Subcutaneous abdominal adipose tissue (tissue), 5 donors: ENCODE results near the gene CTNNA3.
"Not testable (repeated sequence)": the region's sequence is repeated elsewhere in the genome, so short reads cannot be mapped to it uniquely, and the experiment has no call there.

Experiments used
- H3K27ac ChIP-seq: one replicate; pipeline ENCODE4 v1.7.0; 2013; ENCODE audit warnings: low read depth, mild to moderate bottlenecking, inconsistent platforms, low read length, moderate library complexity
- H3K27me3 ChIP-seq, 5 donors: one replicate each; pipeline ENCODE4 v1.7.0; 2013; ENCODE audit warnings: low read length in 5 of 5, inconsistent platforms in 1 of 5; ENCODE audit not compliant: control insufficient read depth in 5 of 5, insufficient read depth in 4 of 5
- H3K36me3 ChIP-seq, 5 donors: one replicate each; pipeline ENCODE4 v1.7.0; 2013; ENCODE audit warnings: low read length in 5 of 5; ENCODE audit not compliant: control insufficient read depth in 5 of 5, insufficient read depth in 5 of 5
- H3K4me1 ChIP-seq, 5 donors: one replicate each; pipeline ENCODE4 v1.7.0; 2013; ENCODE audit warnings: low read length in 5 of 5, mild to moderate bottlenecking in 3 of 5, moderate library complexity in 1 of 5; ENCODE audit not compliant: control insufficient read depth in 5 of 5, insufficient read depth in 5 of 5
- H3K4me3 ChIP-seq, 5 donors: one replicate each; pipeline ENCODE4 v1.7.0; 2013; ENCODE audit warnings: low read length in 5 of 5, low read depth in 1 of 5
- H3K9ac ChIP-seq, 5 donors: one replicate each; pipeline ENCODE4 v1.7.0; 2013; ENCODE audit warnings: low read length in 5 of 5, mild to moderate bottlenecking in 4 of 5, moderate library complexity in 3 of 5
- H3K9me3 ChIP-seq, 5 donors: one replicate each; pipeline ENCODE4 v1.7.0; 2013; ENCODE audit warnings: low read length in 5 of 5; ENCODE audit not compliant: control insufficient read depth in 5 of 5
- donor health status: healthy.
- donor health status: healthy.
- donor health status: healthy.
- donor health status: healthy.
- donor health status: healthy.

Gene CTNNA3

DNA sequence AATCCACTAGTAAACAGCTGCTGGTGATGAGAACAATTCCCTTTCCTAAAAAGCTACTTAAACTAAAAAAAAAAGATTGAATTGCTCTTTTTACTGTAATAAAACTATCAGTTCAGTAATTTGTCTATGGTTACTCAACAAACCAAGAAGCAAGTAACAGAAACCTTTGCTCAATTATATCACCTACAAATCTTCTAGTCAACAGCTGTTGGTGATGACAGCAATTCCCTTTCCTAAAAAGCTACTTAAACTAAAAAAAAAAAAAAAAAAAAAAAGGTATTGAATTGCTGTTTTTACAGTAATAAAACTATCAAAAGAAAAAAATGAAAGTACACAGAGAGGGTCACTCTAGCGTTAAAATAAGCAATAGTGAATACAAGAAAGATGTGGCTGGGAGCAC, 158.1 kb downstream of the CTNNA3 start:
- H3K27me3 ChIP-seq, result no peaks in the 10 kb centered on the region
- H3K4me1 ChIP-seq, result no peaks in the 10 kb centered on the region
- no peaks in the 10 kb centered on the region for H3K36me3 ChIP-seq
- H3K27ac ChIP-seq, result no peak overlapping the region
- no peaks in the 10 kb centered on the region for H3K9me3 ChIP-seq
- no peak overlapping the region for H3K4me3 ChIP-seq
- no peak overlapping the region for H3K9ac ChIP-seq

DNA sequence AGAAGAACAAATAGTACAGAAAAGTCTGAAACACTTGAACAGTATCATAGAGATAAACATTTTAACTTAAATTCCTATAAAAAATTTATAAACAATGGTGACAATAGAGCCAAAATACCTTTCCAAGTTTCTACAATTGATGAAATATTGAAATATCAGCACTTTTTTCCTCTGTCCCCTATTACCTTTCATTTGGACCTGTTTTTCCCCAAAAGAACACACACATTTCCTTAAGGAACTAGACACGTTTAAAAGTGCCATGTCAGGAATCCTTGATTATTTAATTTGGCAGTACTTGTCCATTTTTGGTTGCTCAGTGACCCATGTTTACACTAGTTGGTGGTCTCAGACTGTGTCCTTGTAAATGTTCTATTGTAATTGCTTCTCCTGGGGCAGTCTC, 162.6 kb downstream of the CTNNA3 start:
- no peaks in the 10 kb centered on the region for H3K27me3 ChIP-seq
- H3K9ac ChIP-seq, result no peak overlapping the region

GRCh38 chr10:67530990-67531389, 165.0 kb downstream of the CTNNA3 start:
- not testable (repeated sequence) for H3K27ac ChIP-seq, H3K9me3 ChIP-seq, H3K36me3 ChIP-seq, H3K27me3 ChIP-seq, H3K4me3 ChIP-seq, H3K4me1 ChIP-seq, H3K9ac ChIP-seq

More for the DNA sequence above, 162.6 kb downstream of the CTNNA3 start:
- Histone ChIP-seq H3K4me3 (no peak overlapping the region), H3K27ac (no peak overlapping the region), H3K36me3 (no peaks in the 10 kb centered on the region), H3K4me1 (no peaks in the 10 kb centered on the region), H3K9me3 (no peaks in the 10 kb centered on the region)

DNA sequence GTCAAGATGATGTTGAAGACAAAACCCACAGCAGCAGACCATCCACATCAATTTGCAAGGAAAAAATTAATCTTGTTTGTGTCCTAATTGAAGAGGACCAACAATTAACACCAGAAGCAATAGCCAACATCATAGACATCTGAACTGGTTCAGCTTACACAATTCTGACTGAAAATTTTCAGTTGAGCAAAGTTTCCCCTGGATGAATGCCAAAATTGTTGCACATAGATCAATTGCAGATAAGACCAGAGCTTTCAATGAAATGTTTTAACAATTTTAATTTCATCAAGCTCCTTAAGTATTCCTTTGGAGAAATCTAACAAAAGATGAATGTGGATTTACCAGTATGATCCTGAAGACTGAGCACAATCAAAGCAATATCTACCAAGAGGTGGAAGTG, 168.6 kb downstream of the CTNNA3 start:
- H3K9ac ChIP-seq, result no peak overlapping the region
- H3K4me1 ChIP-seq, result no peaks in the 10 kb centered on the region
- H3K4me3 ChIP-seq, result no peak overlapping the region
- no peak overlapping the region for H3K27ac ChIP-seq
- H3K27me3 ChIP-seq, result no peaks in the 10 kb centered on the region
- no peaks in the 10 kb centered on the region for H3K36me3 ChIP-seq
- H3K9me3 ChIP-seq, result no peaks in the 10 kb centered on the region

DNA sequence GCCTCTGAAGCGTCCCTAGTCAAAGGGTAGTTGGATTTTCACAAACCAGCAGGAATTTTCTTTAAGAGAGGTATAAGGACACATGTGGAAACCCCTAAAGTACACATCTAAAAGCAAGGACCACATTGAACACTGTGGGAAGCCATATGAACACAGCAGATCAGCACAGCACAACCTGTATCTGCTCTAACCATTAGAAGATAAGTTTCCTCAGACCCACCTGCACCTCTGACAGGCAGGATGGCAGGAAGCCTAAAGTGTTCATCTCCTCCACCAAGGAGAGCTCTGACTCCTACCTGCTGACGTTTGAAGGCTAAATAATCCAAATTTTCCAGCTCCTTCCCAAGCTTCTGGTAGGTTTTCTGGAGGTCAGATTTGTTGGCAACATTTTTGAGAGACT, 174.4 kb downstream of the CTNNA3 start:
- Histone ChIP-seq H3K36me3 (no peaks in the 10 kb centered on the region), H3K4me3 (no peak overlapping the region), H3K27ac (no peak overlapping the region), H3K9me3 (no peaks in the 10 kb centered on the region), H3K27me3 (no peaks in the 10 kb centered on the region), H3K9ac (no peak overlapping the region), H3K4me1 (no peaks in the 10 kb centered on the region)

DNA sequence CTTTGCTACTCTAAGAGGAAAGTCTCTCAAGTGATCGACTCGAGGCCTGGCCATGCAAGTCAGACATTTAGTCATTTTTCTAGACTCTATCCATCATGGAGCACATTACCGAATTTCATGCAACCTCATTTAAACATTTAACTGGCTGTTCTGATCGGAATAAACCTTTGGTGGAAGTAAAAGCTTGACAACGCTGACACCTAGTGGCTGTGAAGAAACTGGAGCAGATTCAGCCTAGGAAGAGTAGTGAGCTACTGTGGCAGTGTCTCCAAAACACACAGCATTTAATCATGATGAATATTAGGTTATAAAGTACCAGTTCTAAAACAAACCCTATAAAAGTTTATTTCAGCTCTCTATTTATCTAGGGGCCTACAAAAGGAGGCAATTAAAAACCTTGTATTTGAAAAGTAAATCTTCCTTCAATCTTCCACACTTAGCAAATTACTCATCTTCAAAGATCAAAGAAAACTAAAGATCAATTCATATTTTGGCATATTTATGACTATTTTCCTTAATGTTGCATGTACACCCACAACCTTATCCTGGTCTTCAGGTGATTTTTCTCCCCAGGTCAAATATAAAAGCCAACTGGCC, 175.0 kb downstream of the CTNNA3 start:
- no peaks in the 10 kb centered on the region for H3K9me3 ChIP-seq
- H3K27me3 ChIP-seq, result no peaks in the 10 kb centered on the region
- H3K4me1 ChIP-seq, result no peaks in the 10 kb centered on the region
- no peak overlapping the region for H3K9ac ChIP-seq
- no peak overlapping the region for H3K27ac ChIP-seq
- no peak overlapping the region for H3K4me3 ChIP-seq
- no peaks in the 10 kb centered on the region for H3K36me3 ChIP-seq

GRCh38 chr10:67519434-67519833, 176.6 kb downstream of the CTNNA3 start:
- Histone ChIP-seq H3K9ac (no peak overlapping the region), H3K9me3 (no peaks in the 10 kb centered on the region), H3K27me3 (no peaks in the 10 kb centered on the region), H3K4me1 (no peaks in the 10 kb centered on the region), H3K36me3 (no peaks in the 10 kb centered on the region), H3K4me3 (no peak overlapping the region), H3K27ac (no peak overlapping the region)

DNA sequence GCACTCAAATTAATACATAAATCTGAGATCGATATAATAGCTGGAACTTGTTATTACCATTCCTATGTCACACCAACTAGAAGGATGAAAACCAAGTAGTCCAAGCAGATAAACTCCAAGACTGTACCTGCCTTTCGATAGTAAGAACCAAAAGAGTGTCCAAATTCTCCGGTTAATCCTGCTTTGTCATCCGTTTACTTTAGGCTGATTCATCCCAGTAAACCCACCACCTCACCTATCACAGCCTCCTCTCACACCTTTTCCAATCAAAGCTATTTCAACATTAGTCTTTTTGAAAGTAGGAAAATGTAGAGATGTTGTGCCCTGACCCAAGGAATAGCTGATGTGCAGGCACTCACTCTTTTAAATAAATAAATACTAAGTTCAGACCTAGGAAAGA, 177.2 kb downstream of the CTNNA3 start:
- H3K9me3 ChIP-seq, result no peaks in the 10 kb centered on the region
- no peaks in the 10 kb centered on the region for H3K4me1 ChIP-seq
- H3K36me3 ChIP-seq, result no peaks in the 10 kb centered on the region
- no peak overlapping the region for H3K27ac ChIP-seq
- H3K27me3 ChIP-seq, result no peaks in the 10 kb centered on the region
- H3K9ac ChIP-seq, result no peak overlapping the region
- H3K4me3 ChIP-seq, result no peak overlapping the region

DNA sequence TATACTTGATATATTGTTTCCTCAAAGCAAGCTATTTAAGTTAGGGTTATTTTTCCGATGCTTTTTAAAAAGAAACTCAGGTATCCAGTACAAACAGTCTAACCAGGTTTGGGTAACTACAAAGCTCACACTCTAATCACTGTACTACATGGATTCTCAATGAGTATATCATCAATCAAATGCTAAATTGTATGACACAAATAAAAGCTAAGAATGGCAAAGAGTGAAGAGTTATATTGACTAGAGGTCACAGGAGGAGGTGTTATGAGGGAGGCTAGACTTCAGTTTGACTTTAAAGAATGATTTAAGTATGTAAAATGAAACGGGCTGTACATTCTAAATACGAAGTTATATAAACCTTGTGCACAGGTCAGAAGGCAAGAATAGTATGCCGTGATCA, 178.0 kb downstream of the CTNNA3 start:
- no peaks in the 10 kb centered on the region for H3K27me3 ChIP-seq
- H3K9me3 ChIP-seq, result no peaks in the 10 kb centered on the region
- no peaks in the 10 kb centered on the region for H3K4me1 ChIP-seq
- no peaks in the 10 kb centered on the region for H3K36me3 ChIP-seq
- H3K27ac ChIP-seq, result no peak overlapping the region
- no peak overlapping the region for H3K4me3 ChIP-seq
- H3K9ac ChIP-seq, result no peak overlapping the region

DNA sequence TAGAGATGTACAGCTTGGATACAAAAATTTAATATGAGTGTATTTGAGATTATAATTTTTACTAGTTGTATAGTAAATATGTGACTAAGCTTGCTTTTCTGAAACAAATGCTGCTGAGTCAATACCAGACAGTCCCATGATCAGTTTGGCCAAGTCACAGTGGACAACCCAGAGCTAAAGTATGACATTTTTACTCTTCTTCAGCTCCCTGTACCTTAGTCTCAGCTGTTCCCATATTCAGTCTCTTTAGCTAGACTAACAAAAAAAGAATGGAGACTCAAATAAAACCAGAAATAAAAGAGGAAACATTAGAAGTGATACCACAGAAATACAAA, 189.3 kb downstream of the CTNNA3 start:
- Histone ChIP-seq H3K4me3 (no peak overlapping the region), H3K36me3 (no peaks in the 10 kb centered on the region), H3K27ac (no peak overlapping the region), H3K9me3 (no peaks in the 10 kb centered on the region), H3K27me3 (no peaks in the 10 kb centered on the region), H3K9ac (no peak overlapping the region), H3K4me1 (no peaks in the 10 kb centered on the region)
